PC-3 (cell line): Measurements from ENCODE around the gene C1QB. TPM values are rescaled to one million over a fixed set of nuclear protein-coding genes. Genes with fewer than 3 reads are reported as not detected.

Experiments used
- ATAC-seq: fragments of 200-7000 bp; cut with Tn5 transposase; 2 replicates; pipeline ENCODE4 v1.9.1; 2020; ENCODE audit warnings: mild to moderate bottlenecking, moderate library complexity
- BruUV-seq: library from RNA; stranded (reverse); fragments of 400-500 nt; replicated peaks from 2 replicates; lab custom pipeline; 2021; lab: Mats Ljungman, UMichigan
- CTCF ChIA-PET: fragments of 300-600 bp; sonication (Branson Sonifier 250); formaldehyde crosslinking; loops from one replicate; lab custom pipeline; 2022; ENCODE audit warnings: antibody characterized with exemption; lab: Charles Lee
- POLR2A ChIA-PET: fragments of 300-600 bp; sonication (Branson Sonifier 250); formaldehyde crosslinking; loops from one replicate; lab custom pipeline; 2022; ENCODE audit warnings: antibody characterized with exemption; ENCODE audit not compliant: unreplicated experiment; lab: Charles Lee
- DNase-seq: peaks from one replicate; pipeline ENCODE4 v3.0.0-alpha.2; 2015
- H2AFZ ChIP-seq: fragments of 300-600 bp; sonication (generic); 2 replicates; pipeline ENCODE4 v1.6.0; 2016; ENCODE audit warnings: antibody characterized with exemption, low read length
- H3F3A ChIP-seq: fragments of 300-600 bp; sonication (generic); one replicate; pipeline ENCODE4 v1.6.0; 2017; ENCODE audit warnings: antibody characterized with exemption, low read length, control low read depth, mild to moderate bottlenecking; ENCODE audit not compliant: unreplicated experiment
- H3K27ac ChIP-seq: fragments of 300-600 bp; sonication (generic); 2 replicates; pipeline ENCODE4 v1.5.1; 2016; ENCODE audit warnings: mild to moderate bottlenecking, low read length
- H3K27me3 ChIP-seq: fragments of 300-600 bp; sonication (generic); 2 replicates; pipeline ENCODE4 v1.6.1; 2016; ENCODE audit warnings: low read length, mixed read lengths
- H3K36me3 ChIP-seq: fragments of 300-600 bp; sonication (generic); 2 replicates; pipeline ENCODE4 v1.6.1; 2016; ENCODE audit warnings: low read depth, mixed run types, low read length, mixed read lengths
- H3K4me1 ChIP-seq: fragments of 300-600 bp; sonication (generic); 2 replicates; pipeline ENCODE4 v1.5.1; 2016; ENCODE audit warnings: low read length; ENCODE audit not compliant: insufficient read depth
- H3K4me2 ChIP-seq: fragments of 300-600 bp; sonication (generic); 2 replicates; pipeline ENCODE4 v1.6.0; 2016; ENCODE audit warnings: low read length
- H3K4me3 ChIP-seq: fragments of 300-600 bp; sonication (generic); 2 replicates; pipeline ENCODE4 v1.5.1; 2016; ENCODE audit warnings: mild to moderate bottlenecking, low read length, mixed read lengths
- H3K79me2 ChIP-seq: fragments of 300-600 bp; sonication (generic); 2 replicates; pipeline ENCODE4 v1.6.1; 2017; ENCODE audit warnings: low read length, mixed read lengths
- H3K9ac ChIP-seq: fragments of 300-600 bp; sonication (generic); 2 replicates; pipeline ENCODE4 v1.6.0; 2016; ENCODE audit warnings: mild to moderate bottlenecking, low read length
- H3K9me2 ChIP-seq: fragments of 300-600 bp; sonication (generic); replicated peaks from 2 replicates; pipeline ENCODE4 v1.6.1; 2016; ENCODE audit warnings: mixed run types, low read length, mixed read lengths
- H3K9me3 ChIP-seq: fragments of 300-600 bp; sonication (generic); 2 replicates; pipeline ENCODE4 v1.6.1; 2016; ENCODE audit warnings: low read length, mixed read lengths
- H4K20me1 ChIP-seq: fragments of 300-600 bp; sonication (generic); 2 replicates; pipeline ENCODE4 v1.6.1; 2016; ENCODE audit warnings: low read length, mixed read lengths
- EZH2 ChIP-seq: fragments of 300-600 bp; sonication (generic); IDR thresholded peaks from one replicate; pipeline ENCODE4 v1.6.1; 2017; ENCODE audit warnings: antibody characterized with exemption, mild to moderate bottlenecking, low read length; ENCODE audit not compliant: unreplicated experiment
- EZH2phosphoT487 ChIP-seq: fragments of 300-600 bp; sonication (generic); IDR thresholded peaks from 2 replicates; pipeline ENCODE4 v1.6.1; 2018; ENCODE audit warnings: mild to moderate bottlenecking, antibody characterized with exemption, low read length, borderline replicate concordance
- intact Hi-C: fragments of 100-400 bp; cut with micrococcal nuclease; formaldehyde crosslinking; loops from 2 replicates; pipeline ENCODE4 v1.9.0; 2023
- total RNA-seq: library from RNA; depleted of rRNA; stranded (reverse); fragments of >200 nt; gene quantifications from 2 replicates; pipeline ENCODE4 v1.2.3, GENCODE V29; 2014
- TF ChIP-seq, protein P1 (sequence below): fragments of 300-600 bp; sonication (generic); conservative IDR thresholded peaks from 2 replicates; pipeline ENCODE4 v1.5.1; 2017; ENCODE audit warnings: antibody characterized with exemption, low read depth, mild to moderate bottlenecking, low read length

The C1QB gene
- total RNA-seq, 1 experiment from 2014 or later, result not detected

DNA sequence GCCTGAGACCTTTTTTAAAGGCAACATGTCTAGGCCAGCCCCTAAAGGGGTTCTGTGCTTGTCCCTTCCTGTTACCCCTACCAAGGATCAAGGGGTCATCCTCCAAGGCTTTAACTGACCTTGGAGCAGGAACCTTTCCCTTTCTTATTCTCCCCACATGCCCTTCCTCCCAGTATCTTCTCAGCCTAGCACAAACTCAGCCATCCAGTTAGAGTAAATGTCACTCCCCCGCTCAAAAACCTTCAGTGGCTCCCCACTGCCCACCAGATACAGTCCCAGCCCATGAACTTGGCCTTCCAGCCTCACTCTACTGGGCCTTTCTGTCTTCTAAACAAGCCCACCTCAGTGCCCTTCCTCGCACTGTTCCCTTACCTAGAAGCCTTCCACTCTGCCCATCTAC lies 8.8 kb downstream of the C1QB start:
- H3K4me3 ChIP-seq, result no peak overlapping the region
- no peaks in the 10 kb centered on the region for H3K9me2 ChIP-seq
- H3K27ac ChIP-seq, result no peak overlapping the region
- DNase-seq (no peak), ATAC-seq (no peak)
- no peaks in the 10 kb centered on the region for H3F3A ChIP-seq
- intact Hi-C loops, result no loop called here
- no peaks in the 10 kb centered on the region for H3K36me3 ChIP-seq
- BruUV-seq, result no TSS peak
- H3K27me3 ChIP-seq, result peaks cover 10% of the 10 kb centered on the region
- TF ChIP-seq, protein P1, sequence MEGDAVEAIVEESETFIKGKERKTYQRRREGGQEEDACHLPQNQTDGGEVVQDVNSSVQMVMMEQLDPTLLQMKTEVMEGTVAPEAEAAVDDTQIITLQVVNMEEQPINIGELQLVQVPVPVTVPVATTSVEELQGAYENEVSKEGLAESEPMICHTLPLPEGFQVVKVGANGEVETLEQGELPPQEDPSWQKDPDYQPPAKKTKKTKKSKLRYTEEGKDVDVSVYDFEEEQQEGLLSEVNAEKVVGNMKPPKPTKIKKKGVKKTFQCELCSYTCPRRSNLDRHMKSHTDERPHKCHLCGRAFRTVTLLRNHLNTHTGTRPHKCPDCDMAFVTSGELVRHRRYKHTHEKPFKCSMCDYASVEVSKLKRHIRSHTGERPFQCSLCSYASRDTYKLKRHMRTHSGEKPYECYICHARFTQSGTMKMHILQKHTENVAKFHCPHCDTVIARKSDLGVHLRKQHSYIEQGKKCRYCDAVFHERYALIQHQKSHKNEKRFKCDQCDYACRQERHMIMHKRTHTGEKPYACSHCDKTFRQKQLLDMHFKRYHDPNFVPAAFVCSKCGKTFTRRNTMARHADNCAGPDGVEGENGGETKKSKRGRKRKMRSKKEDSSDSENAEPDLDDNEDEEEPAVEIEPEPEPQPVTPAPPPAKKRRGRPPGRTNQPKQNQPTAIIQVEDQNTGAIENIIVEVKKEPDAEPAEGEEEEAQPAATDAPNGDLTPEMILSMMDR, result no peak
- TF ChIP-seq EZH2, result no peak
- no peak for TF ChIP-seq EZH2phosphoT487
- ChIA-PET CTCF (no interaction called here), POLR2A (no interaction called here)
- H3K9ac ChIP-seq, result no peak overlapping the region
- H3K9me3 ChIP-seq, result no peaks in the 10 kb centered on the region
- no peak overlapping the region for H3K4me2 ChIP-seq
- H3K79me2 ChIP-seq, result no peaks in the 10 kb centered on the region
- no peaks in the 10 kb centered on the region for H3K4me1 ChIP-seq
- no peaks in the 10 kb centered on the region for H4K20me1 ChIP-seq
- H2AFZ ChIP-seq, result no peak overlapping the region

DNA sequence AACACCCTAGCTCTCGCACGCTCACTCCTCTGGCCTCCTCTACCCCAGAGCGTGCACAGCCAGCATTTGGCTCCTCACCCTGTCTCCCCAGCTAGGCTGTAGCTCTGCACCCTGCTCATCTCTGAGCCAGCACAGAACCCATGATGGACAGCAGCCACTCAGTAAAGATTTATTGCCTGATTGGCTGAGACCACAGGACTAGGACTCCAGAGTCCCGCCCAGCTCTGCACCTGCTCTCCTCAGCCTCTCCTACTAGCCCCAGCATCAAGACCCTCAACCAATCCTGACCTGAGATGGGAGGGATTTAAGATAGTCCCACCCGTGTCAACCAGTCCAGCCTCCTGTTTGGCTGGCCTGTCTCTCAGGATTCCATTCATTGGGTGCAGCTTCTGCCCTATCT lies 9.3 kb downstream of the C1QB start:
- no TSS peak for BruUV-seq
- Histone ChIP-seq H3K4me1 (no peaks in the 10 kb centered on the region), H3K4me3 (no peak overlapping the region), H3K9me3 (no peaks in the 10 kb centered on the region), H3K36me3 (no peaks in the 10 kb centered on the region), H3K9me2 (no peaks in the 10 kb centered on the region), H3K9ac (no peak overlapping the region), H3K79me2 (no peaks in the 10 kb centered on the region), H3K27ac (no peak overlapping the region), H2AFZ (no peak overlapping the region), H3F3A (no peaks in the 10 kb centered on the region), H4K20me1 (no peaks in the 10 kb centered on the region), H3K4me2 (no peak overlapping the region), H3K27me3 (peaks cover 9% of the 10 kb centered on the region; the same call in 1 of the 2 replicates)
- ChIA-PET POLR2A (no interaction called here), CTCF (no interaction called here)
- no peak for TF ChIP-seq EZH2phosphoT487
- TF ChIP-seq EZH2, result no peak
- TF ChIP-seq, protein P1, result no peak
- intact Hi-C loops, result no loop called here
- peak; percentile 28 for DNase-seq
- ATAC-seq, result peak; percentile 22; the same call in 1 of the 2 replicates

DNA sequence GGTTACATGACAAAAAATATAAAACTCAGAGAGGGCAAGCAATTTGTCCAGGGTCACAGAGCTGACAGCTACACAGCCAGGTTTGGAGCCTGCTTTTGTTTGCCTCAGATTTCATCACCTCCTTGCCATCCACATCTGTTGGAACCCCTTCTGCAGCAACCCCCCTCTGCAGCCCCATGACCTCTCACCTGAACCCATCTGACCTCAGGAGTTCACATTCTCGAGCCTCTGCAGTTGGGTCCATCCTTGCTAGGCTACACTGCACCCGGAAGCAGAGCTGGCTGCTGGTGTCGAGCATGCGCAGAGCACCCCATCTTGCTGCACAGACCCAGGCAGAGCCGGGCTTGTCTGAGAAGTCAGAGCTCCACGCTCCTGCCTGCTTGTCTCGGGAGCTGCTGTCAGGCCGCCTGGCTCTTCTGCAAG lies 10.0 kb downstream of the C1QB start:
- Histone ChIP-seq H3K9me2 (no peaks in the 10 kb centered on the region), H3K9ac (no peak overlapping the region), H3K4me3 (no peak overlapping the region), H3K27me3 (peaks cover 9% of the 10 kb centered on the region), H3K36me3 (no peaks in the 10 kb centered on the region), H3K4me1 (no peaks in the 10 kb centered on the region), H3K27ac (no peak overlapping the region), H2AFZ (no peak overlapping the region), H4K20me1 (no peaks in the 10 kb centered on the region), H3K79me2 (no peaks in the 10 kb centered on the region), H3K4me2 (no peak overlapping the region), H3F3A (no peaks in the 10 kb centered on the region), H3K9me3 (no peaks in the 10 kb centered on the region)
- no peak for ATAC-seq
- intact Hi-C loops, result no loop called here
- no TSS peak for BruUV-seq
- DNase-seq, result no peak
- TF ChIP-seq EZH2, result no peak
- no peak for TF ChIP-seq EZH2phosphoT487
- TF ChIP-seq, protein P1, result no peak
- ChIA-PET CTCF (no interaction called here), POLR2A (no interaction called here)
